ENCODE results near the gene GALNT18.

Gene GALNT18

DNA sequence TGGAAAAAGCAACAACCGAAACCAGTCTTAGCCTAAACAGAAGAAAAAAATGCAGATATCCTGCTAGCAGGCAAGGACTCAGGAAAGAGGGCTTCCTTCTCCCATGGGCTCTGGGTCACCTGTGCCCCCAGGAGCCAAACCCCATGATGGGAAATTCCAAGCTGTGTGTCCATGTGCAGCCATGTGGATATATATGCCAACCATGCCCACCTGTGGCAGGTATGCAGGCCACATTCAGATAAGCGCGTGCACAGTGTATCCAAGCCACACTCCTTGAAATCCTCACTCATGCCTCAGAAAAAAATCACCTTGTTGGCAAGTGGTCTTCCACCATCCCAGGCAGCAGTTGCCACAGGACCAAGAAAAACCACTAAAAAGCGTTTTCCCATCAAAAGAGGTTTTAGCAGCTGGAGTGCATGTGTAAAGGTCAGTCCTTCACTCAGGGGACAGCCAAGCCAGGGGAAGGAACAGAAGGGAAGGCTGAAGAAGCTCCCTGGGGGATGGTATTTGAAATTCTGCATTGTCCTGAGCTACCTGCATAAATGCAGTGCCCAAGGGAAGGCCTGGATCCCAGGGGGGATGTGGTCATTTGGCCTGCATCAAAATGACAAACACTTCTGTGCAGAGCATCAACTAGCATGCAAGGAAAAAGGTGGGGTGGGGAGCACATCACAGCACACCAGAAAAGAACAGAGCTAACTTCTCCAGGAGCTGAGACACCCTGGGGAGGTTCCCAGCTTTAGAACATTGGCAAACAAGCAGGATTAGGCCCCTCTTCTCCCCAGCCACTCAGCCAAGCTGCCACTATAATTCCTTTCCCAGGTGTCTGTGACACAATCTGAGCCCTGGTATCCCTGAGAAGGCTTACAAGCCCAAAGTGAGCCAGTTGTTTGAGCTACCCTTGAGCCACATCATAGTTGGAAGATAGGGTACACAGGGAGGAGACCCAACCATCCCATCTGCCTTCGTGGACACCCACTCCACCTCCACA is 76.2 kb downstream of the GALNT18 start:
- no peak for TF ChIP-seq EZH2phosphoT487 (IDR thresholded peaks at IDR 0.05; ENCODE audit: low read length)
- TF ChIP-seq EZH2 (optimal IDR thresholded peaks at IDR 0.05; ENCODE audit: low read depth, low read length) = no peak
- TF ChIP-seq, protein P1, sequence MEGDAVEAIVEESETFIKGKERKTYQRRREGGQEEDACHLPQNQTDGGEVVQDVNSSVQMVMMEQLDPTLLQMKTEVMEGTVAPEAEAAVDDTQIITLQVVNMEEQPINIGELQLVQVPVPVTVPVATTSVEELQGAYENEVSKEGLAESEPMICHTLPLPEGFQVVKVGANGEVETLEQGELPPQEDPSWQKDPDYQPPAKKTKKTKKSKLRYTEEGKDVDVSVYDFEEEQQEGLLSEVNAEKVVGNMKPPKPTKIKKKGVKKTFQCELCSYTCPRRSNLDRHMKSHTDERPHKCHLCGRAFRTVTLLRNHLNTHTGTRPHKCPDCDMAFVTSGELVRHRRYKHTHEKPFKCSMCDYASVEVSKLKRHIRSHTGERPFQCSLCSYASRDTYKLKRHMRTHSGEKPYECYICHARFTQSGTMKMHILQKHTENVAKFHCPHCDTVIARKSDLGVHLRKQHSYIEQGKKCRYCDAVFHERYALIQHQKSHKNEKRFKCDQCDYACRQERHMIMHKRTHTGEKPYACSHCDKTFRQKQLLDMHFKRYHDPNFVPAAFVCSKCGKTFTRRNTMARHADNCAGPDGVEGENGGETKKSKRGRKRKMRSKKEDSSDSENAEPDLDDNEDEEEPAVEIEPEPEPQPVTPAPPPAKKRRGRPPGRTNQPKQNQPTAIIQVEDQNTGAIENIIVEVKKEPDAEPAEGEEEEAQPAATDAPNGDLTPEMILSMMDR (IDR thresholded peaks at IDR 0.05; ENCODE audit: low read length) = no peak
- H4K20me1 ChIP-seq (ENCODE audit: insufficient read depth, low read length) = no peaks in the 10 kb centered on the region
- no peak overlapping the region for H3K27ac ChIP-seq (ENCODE audit: low read length)
- no peaks in the 10 kb centered on the region for H3K9me3 ChIP-seq (replicated peaks; ENCODE audit: insufficient read depth, low read length)
- H3K27me3 ChIP-seq (replicated peaks; ENCODE audit: insufficient read depth, low read length) = no peaks in the 10 kb centered on the region
- no peaks in the 10 kb centered on the region for H3K36me3 ChIP-seq (replicated peaks; ENCODE audit: insufficient read depth, low read length)
- no peaks in the 10 kb centered on the region for H3F3A ChIP-seq (ENCODE audit: insufficient read depth, low read length)
- H3K9me2 ChIP-seq (replicated peaks; ENCODE audit: insufficient read depth, low read length) = no peaks in the 10 kb centered on the region
- H3K9ac ChIP-seq (ENCODE audit: low read length) = no peak overlapping the region
- H3K79me2 ChIP-seq (ENCODE audit: low read length) = no peaks in the 10 kb centered on the region
- H3K4me3 ChIP-seq (ENCODE audit: low read length) = no peak overlapping the region
- no peak overlapping the region for H3K4me2 ChIP-seq (ENCODE audit: low read depth, low read length)
- H2AFZ ChIP-seq (ENCODE audit: low read length) = no peak overlapping the region
- no peak for DNase-seq
- H3K4me1 ChIP-seq (ENCODE audit: low read length) = no peaks in the 10 kb centered on the region

DNA sequence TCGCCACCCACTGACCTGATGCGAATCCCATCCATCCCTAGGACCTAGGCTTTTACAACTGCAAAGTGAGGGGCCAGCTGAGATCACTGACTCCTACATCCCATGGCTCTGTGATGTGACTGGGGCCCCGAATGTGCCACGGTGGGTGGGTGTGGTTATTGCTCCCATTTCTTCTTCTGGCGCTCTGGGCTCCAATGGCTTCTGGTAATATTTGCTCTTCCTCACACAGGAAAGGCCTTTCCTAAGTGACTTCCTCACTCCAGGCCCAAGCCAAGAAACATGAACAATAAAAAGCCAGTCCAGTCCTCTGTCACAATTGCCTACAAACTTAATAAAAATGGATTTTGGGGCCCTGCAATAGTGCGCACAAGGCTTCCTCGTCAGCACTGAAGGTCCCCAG is 78.1 kb downstream of the GALNT18 start:
- Histone ChIP-seq H3K27ac (ENCODE audit: low read length) (no peak overlapping the region), H2AFZ (ENCODE audit: low read length) (no peak overlapping the region), H3K9ac (ENCODE audit: low read length) (no peak overlapping the region), H3K4me1 (ENCODE audit: low read length) (no peaks in the 10 kb centered on the region), H3K9me2 (replicated peaks; ENCODE audit: insufficient read depth, low read length) (no peaks in the 10 kb centered on the region), H3F3A (ENCODE audit: insufficient read depth, low read length) (no peaks in the 10 kb centered on the region), H4K20me1 (ENCODE audit: insufficient read depth, low read length) (no peaks in the 10 kb centered on the region), H3K36me3 (replicated peaks; ENCODE audit: insufficient read depth, low read length) (no peaks in the 10 kb centered on the region), H3K27me3 (replicated peaks; ENCODE audit: insufficient read depth, low read length) (no peaks in the 10 kb centered on the region), H3K79me2 (ENCODE audit: low read length) (no peaks in the 10 kb centered on the region), H3K4me2 (ENCODE audit: low read depth, low read length) (no peak overlapping the region), H3K4me3 (ENCODE audit: low read length) (no peak overlapping the region), H3K9me3 (replicated peaks; ENCODE audit: insufficient read depth, low read length) (no peaks in the 10 kb centered on the region)
- DNase-seq = no peak
- TF ChIP-seq EZH2phosphoT487 (IDR thresholded peaks at IDR 0.05; ENCODE audit: low read length) (no peak), EZH2 (optimal IDR thresholded peaks at IDR 0.05; ENCODE audit: low read depth, low read length) (no peak)

DNA sequence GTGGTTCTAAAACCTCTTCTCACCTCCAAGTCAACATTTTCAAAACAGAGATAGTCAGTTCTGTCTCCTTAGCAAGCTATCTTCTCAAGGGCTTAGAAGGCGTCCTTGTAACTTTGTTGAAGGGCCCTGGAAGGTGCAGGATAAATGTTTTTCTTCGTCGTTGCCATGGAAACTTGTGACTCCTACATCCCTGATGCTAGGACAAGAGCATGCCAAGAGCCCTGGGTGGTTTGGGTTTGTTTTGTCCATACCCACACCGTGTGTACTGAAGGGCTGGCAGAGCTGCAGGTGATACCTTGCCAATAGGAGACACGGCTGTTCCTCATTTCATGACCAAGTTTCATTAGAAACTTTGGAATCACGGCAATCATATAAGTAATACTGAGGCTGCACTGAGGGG is 81.6 kb downstream of the GALNT18 start:
- H3K4me1 ChIP-seq (ENCODE audit: low read length) = no peaks in the 10 kb centered on the region
- no peaks in the 10 kb centered on the region for H3K79me2 ChIP-seq (ENCODE audit: low read length)
- H2AFZ ChIP-seq (ENCODE audit: low read length) = no peak overlapping the region
- H3K4me2 ChIP-seq (ENCODE audit: low read depth, low read length) = no peak overlapping the region
- no peak overlapping the region for H3K27ac ChIP-seq (ENCODE audit: low read length)
- H3K9me2 ChIP-seq (replicated peaks; ENCODE audit: insufficient read depth, low read length) = no peaks in the 10 kb centered on the region
- no peaks in the 10 kb centered on the region for H3K27me3 ChIP-seq (replicated peaks; ENCODE audit: insufficient read depth, low read length)
- H3K9me3 ChIP-seq (replicated peaks; ENCODE audit: insufficient read depth, low read length) = no peaks in the 10 kb centered on the region
- no peak overlapping the region for H3K4me3 ChIP-seq (ENCODE audit: low read length)
- no peaks in the 10 kb centered on the region for H3K36me3 ChIP-seq (replicated peaks; ENCODE audit: insufficient read depth, low read length)
- no peak for DNase-seq
- H4K20me1 ChIP-seq (ENCODE audit: insufficient read depth, low read length) = no peaks in the 10 kb centered on the region
- TF ChIP-seq, protein P1 (IDR thresholded peaks at IDR 0.05; ENCODE audit: low read length) = no peak
- TF ChIP-seq EZH2phosphoT487 (IDR thresholded peaks at IDR 0.05; ENCODE audit: low read length) (no peak), EZH2 (optimal IDR thresholded peaks at IDR 0.05; ENCODE audit: low read depth, low read length) (no peak)
- H3F3A ChIP-seq (ENCODE audit: insufficient read depth, low read length) = no peaks in the 10 kb centered on the region
- H3K9ac ChIP-seq (ENCODE audit: low read length) = no peak overlapping the region
